HG02798 (cell line): ENCODE data around the gene CDH4.
"Not testable (repeated sequence)": the region's sequence is repeated elsewhere in the genome, so short reads cannot be mapped to it uniquely, and the experiment has no call there.

Source experiments
- ATAC-seq: cut with Tn5 transposase; IDR thresholded peaks from one replicate; pipeline ENCODE4 v1.9.1; 2021; ENCODE audit warnings: mild to moderate bottlenecking; ENCODE audit not compliant: unreplicated experiment, poor library complexity

The CDH4 gene

GRCh38 chr20:61478611-61479305 is 226.7 kb downstream of the CDH4 start:
- no peak for ATAC-seq

GRCh38 chr20:61479433-61479832 is 227.4 kb downstream of the CDH4 start:
- ATAC-seq, result not testable (repeated sequence)

GRCh38 chr20:61480158-61480825 is 228.2 kb downstream of the CDH4 start:
- ATAC-seq, result no peak

- ATAC-seq, result no peak
Observed at GRCh38 chr20:61482056-61482887, 230.2 kb downstream of the CDH4 start.

GRCh38 chr20:61482901-61483300 is 230.8 kb downstream of the CDH4 start:
- no peak for ATAC-seq

GRCh38 chr20:61483336-61484067 is 231.4 kb downstream of the CDH4 start:
- ATAC-seq, result no peak

- no peak for ATAC-seq
Observed at GRCh38 chr20:61486198-61486597, 234.1 kb downstream of the CDH4 start.

GRCh38 chr20:61487346-61487996 is 235.4 kb downstream of the CDH4 start:
- no peak for ATAC-seq

GRCh38 chr20:61487997-61488371 is 235.9 kb downstream of the CDH4 start:
- no peak for ATAC-seq

GRCh38 chr20:61490721-61491120 is 238.7 kb downstream of the CDH4 start:
- ATAC-seq, result no peak

GRCh38 chr20:61492065-61492464 is 240.0 kb downstream of the CDH4 start:
- no peak for ATAC-seq

GRCh38 chr20:61493798-61494305 is 241.8 kb downstream of the CDH4 start:
- ATAC-seq, result no peak

GRCh38 chr20:61494763-61495575 is 242.9 kb downstream of the CDH4 start:
- ATAC-seq, result no peak

- no peak for ATAC-seq
Observed at GRCh38 chr20:61497029-61497627, 245.1 kb downstream of the CDH4 start.

- no peak for ATAC-seq
Observed at GRCh38 chr20:61499859-61500554, 247.9 kb downstream of the CDH4 start.

GRCh38 chr20:61500791-61501321 is 248.8 kb downstream of the CDH4 start:
- no peak for ATAC-seq

- ATAC-seq, result no peak
Observed at GRCh38 chr20:61502433-61502832, 250.4 kb downstream of the CDH4 start.

- no peak for ATAC-seq
Observed at GRCh38 chr20:61503106-61503505, 251.0 kb downstream of the CDH4 start.
